Right ventricle myocardium inferior (tissue), 1 donor: Measurements from ENCODE around the gene TULP4. TPM values are rescaled to one million over a fixed set of nuclear protein-coding genes. Genes with fewer than 3 reads are reported as not detected.
"Not testable (repeated sequence)": the region's sequence is repeated elsewhere in the genome, so short reads cannot be mapped to it uniquely, and the experiment has no call there.

Experiments used
- ATAC-seq: fragments of 200-7000 bp; cut with Tn5 transposase; one replicate; pipeline ENCODE4 v1.9.1; 2020; ENCODE audit warnings: mild to moderate bottlenecking, moderate library complexity
- DNase-seq: peaks from one replicate; pipeline ENCODE4 v3.0.0; 2021; ENCODE audit errors: missing footprints
- intact Hi-C: fragments of 100-400 bp; cut with DNase I; formaldehyde crosslinking; loops from one replicate; pipeline ENCODE4 v1.11.0; 2022
- total RNA-seq: library from RNA; stranded (reverse); fragmentation: NEBNext Ultra II Directional; extraction: Animal tissue kit (Norgen Biotek cat#: 25700); gene quantifications from one replicate; pipeline ENCODE4 v1.2.1, GENCODE V29; 2021
- donor health status: DM: no; HTN: yes; CAD: no; lungs with severe emphysema.

The TULP4 gene
- total RNA-seq, 1 donor from 2014 or later = 94.9 TPM

- ATAC-seq (no peak), DNase-seq (no peak)
- intact Hi-C loops = no loop called here
Observed at GRCh38 chr6:158316022-158316421, 3.8 kb downstream of the TULP4 start.

GRCh38 chr6:158321960-158322359 lies 9.7 kb downstream of the TULP4 start:
- ATAC-seq (no peak), DNase-seq (no peak)
- intact Hi-C loops = no loop called here

GRCh38 chr6:158322400-158322723 lies 10.1 kb downstream of the TULP4 start:
- DNase-seq (no peak), ATAC-seq (no peak)
- intact Hi-C loops = no loop called here

- intact Hi-C loops = no loop called here
- peak; percentile 31 for ATAC-seq
Observed at GRCh38 chr6:158322724-158323560, 10.7 kb downstream of the TULP4 start.

GRCh38 chr6:158323561-158323958 lies 11.3 kb downstream of the TULP4 start:
- intact Hi-C loops = no loop called here
- DNase-seq (no peak), ATAC-seq (no peak)

More at GRCh38 chr6:158322724-158323560, 10.7 kb downstream of the TULP4 start:
- no peak for DNase-seq

- intact Hi-C loops = no loop called here
- ATAC-seq = peak; percentile 34
- DNase-seq = no peak
Observed at GRCh38 chr6:158324136-158324535, 11.9 kb downstream of the TULP4 start.

- intact Hi-C loops = no loop called here
- DNase-seq (no peak), ATAC-seq (no peak)
Observed at GRCh38 chr6:158327211-158327610, 14.9 kb downstream of the TULP4 start.

GRCh38 chr6:158328952-158329351 lies 16.7 kb downstream of the TULP4 start:
- ATAC-seq = no peak
- DNase-seq = no peak

GRCh38 chr6:158329531-158329930 lies 17.3 kb downstream of the TULP4 start:
- intact Hi-C loops = no loop called here
- no peak for DNase-seq
- ATAC-seq = no peak

More at GRCh38 chr6:158328952-158329351, 16.7 kb downstream of the TULP4 start:
- intact Hi-C loops = no loop called here

- ATAC-seq = no peak
- intact Hi-C loops = no loop called here
Observed at GRCh38 chr6:158330016-158330415, 17.8 kb downstream of the TULP4 start.

GRCh38 chr6:158332237-158332636 lies 20.0 kb downstream of the TULP4 start:
- intact Hi-C loops = no loop called here
- ATAC-seq (no peak), DNase-seq (no peak)

More at GRCh38 chr6:158330016-158330415, 17.8 kb downstream of the TULP4 start:
- DNase-seq = no peak

GRCh38 chr6:158333094-158333493 lies 20.8 kb downstream of the TULP4 start:
- no peak for DNase-seq
- intact Hi-C loops = no loop called here
- no peak for ATAC-seq

- ATAC-seq (no peak), DNase-seq (no peak)
- intact Hi-C loops = no loop called here
Observed at GRCh38 chr6:158334534-158334933, 22.3 kb downstream of the TULP4 start.

- DNase-seq (no peak), ATAC-seq (no peak)
- intact Hi-C loops = no loop called here
Observed at GRCh38 chr6:158337332-158337731, 25.1 kb downstream of the TULP4 start.

GRCh38 chr6:158338311-158339112 lies 26.2 kb downstream of the TULP4 start:
- ATAC-seq = no peak
- DNase-seq = no peak
- intact Hi-C loops = no loop called here

- DNase-seq, ATAC-seq, intact Hi-C loops: not testable (repeated sequence)
Observed at GRCh38 chr6:158339197-158339596, 26.9 kb downstream of the TULP4 start.

GRCh38 chr6:158340252-158340651 lies 28.0 kb downstream of the TULP4 start:
- ATAC-seq (no peak), DNase-seq (no peak)
- intact Hi-C loops = no loop called here

- intact Hi-C loops = no loop called here
- ATAC-seq (no peak), DNase-seq (no peak)
Observed at GRCh38 chr6:158344534-158344933, 32.3 kb downstream of the TULP4 start.

GRCh38 chr6:158345444-158345843 lies 33.2 kb downstream of the TULP4 start:
- intact Hi-C loops, DNase-seq, ATAC-seq: not testable (repeated sequence)

GRCh38 chr6:158347335-158347734 lies 35.1 kb downstream of the TULP4 start:
- intact Hi-C loops = no loop called here
- no peak for DNase-seq

More at GRCh38 chr6:158347335-158347734, 35.1 kb downstream of the TULP4 start:
- ATAC-seq = no peak
